HG03095 (cell line): ENCODE data around the gene HNRNPUL2.
"Not testable (repeated sequence)": the region's sequence is repeated elsewhere in the genome, so short reads cannot be mapped to it uniquely, and the experiment has no call there.

ENCODE experiments used
- ATAC-seq: cut with Tn5 transposase; IDR thresholded peaks from one replicate; pipeline ENCODE4 v1.9.1; 2021; ENCODE audit warnings: moderate library complexity; ENCODE audit not compliant: unreplicated experiment

HNRNPUL2 gene

DNA sequence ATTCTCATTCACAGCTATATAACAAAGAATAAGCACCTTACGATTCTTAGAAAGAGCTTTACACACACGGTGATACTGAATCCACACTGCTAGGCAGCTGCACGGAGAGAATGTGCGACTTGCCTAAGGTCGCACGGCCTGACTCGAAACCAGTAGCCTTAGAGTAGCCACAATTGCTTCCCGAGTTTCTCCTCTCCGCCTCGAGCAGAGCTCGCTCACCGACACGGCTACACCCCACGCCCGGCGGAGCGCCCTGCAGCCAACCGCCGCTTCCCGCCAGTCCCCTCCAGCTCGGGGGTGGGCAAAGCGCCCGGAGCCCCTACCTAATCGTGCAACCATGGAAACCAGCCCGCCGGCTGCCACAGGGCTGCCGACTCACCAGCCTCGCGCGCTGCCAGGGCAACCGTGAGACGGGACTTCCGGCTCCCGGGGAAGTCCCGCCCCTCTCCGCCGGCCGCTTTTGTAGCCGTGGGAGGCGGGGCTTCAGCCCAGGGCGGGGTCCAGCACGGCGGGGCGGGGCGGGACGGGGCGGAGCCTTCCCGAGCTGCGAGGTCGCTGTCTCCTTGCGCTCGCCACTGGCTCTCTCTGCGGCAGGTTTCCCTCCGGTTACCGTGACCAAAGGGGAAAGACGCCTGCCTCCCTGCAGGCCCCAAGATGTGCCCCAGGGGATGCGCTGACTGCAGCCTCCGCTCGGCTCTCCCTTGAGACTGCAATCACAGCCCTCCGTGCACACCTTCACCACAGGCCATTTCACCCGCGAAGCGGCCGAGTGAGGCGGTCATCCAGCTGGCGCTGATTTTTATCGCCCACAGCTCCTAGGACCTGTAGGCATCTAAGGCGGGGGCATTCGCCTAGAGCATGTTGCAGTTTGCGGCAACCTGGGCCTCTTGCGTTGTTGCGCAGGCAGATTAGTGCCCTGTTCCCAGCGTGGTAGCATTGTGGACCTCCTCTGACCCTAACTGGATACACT is 21.1 kb downstream of the HNRNPUL2 start:
- peak; percentile 49 for ATAC-seq

DNA sequence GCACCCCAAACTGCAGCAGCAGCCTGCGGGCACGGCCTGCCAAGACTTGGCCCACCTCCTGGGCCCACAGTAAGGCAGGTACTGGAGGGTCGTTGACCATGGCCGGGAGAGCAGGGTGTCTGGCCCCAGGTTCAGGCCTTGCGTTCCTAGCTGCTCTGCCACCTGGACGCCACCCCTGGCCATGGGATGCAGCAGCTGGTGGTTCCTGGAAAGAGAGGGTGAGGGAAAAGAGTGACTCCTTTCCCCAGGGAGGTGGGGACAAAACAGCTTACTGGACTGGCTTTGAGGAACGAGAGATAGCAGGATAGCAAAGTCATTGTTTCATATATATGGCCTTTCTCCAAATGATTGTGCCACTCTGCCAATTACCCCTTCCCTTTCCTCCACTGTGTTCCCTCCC is 21.8 kb downstream of the HNRNPUL2 start:
- no peak for ATAC-seq

DNA sequence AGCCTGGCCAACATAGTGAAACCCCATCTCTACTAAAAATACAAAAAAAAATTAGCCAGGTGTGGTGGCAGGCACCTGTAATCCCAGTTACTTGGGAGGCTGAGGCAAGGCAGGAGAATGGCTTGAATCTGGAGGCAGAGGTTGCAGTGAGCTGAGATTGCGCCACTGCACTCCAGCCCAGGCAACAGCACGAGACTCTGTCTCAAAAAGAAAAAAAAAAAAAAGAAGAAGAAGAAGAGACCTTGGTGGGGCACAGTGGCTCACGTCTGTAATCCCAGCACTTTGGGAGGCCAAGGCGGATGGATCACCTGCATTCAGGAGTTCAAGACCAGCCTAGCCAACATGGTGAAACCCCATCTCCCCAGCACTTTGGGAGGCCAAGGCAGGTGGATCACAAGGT is 23.3 kb downstream of the HNRNPUL2 start:
- not testable (repeated sequence) for ATAC-seq

DNA sequence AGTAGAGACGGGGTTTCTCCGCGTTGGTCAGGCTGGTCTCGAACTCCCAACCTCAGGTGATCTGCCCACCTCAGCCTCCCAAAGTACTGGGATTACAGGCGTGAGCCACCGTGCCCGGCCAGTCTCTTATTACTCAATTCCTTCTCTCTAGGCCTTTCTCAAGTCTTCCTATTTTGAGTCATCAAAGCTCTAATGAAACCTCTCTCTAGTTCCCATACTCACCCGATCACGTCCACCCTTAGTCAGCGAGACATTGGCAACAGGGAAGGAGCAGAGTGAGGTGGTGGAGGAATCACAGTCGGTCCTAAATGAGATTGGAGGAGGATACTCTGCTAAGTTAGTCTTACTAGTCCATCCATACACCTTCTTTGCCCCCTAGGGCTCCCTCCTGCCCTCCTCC is 25.0 kb downstream of the HNRNPUL2 start:
- no peak for ATAC-seq

DNA sequence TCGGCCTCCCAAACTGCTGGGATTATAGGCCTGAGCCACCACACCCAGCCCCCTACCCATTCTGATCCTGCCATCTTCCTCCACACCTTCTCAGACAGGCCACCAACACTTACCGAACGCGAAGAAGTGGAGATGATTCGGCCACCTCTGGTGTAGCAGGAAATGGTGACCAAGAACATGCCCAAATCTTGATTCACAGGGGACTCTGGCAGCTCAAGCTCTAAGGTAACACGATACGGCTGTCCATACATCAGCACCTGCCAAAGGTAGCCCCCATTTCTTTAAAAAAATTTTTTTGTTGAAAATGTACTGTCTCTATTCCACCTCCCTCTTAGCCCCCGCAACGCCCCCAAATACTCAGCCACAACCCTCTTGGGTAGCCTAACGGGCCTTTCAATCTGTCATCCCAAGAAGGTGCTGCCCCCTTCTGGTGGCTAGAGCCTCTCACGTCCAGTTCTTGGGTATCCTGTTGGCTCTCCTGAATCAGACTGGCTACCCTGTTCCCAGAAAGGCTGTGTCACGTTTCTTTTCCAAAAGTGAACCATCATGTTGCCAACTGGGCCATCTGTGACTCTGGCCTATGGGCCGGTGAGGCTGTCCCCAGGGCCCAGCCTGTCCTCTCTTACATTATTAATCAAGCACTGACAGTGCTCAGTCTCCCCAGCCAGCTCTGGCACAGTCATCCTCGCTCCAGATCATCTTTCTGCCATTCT is 32.6 kb downstream of the HNRNPUL2 start:
- no peak for ATAC-seq

DNA sequence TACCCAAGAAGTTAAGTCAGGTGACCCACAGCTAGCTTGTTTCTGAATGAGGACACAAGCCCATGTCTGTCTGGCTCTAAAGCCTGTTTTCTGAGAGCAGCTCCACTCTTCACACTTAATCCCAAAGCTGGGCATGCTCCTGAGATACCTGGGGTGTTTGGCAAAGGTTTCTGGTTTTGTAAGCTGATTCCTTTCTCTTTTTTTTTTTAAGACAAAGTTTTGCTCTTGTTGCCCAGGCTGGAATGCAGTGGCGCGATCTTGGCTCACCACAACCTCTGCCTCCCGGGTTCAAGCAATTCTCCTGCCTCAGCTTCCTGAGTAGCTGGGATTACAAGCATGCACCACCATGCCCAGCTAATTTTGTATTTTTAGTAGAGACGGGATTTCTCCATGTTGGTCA is 33.6 kb downstream of the HNRNPUL2 start:
- not testable (repeated sequence) for ATAC-seq

GRCh38 chr11:62689421-62690183 is 37.7 kb downstream of the HNRNPUL2 start, which contains the start of gene LRRN4CL:
Gene LRRN4CL (minus strand): TSS chr11:62689530. CDS start chr11:62688508, 1,022 bp downstream.
- ATAC-seq: no peak

- ATAC-seq: no peak
Observed at GRCh38 chr11:62688491-62688890, 38.8 kb downstream of the HNRNPUL2 start.

DNA sequence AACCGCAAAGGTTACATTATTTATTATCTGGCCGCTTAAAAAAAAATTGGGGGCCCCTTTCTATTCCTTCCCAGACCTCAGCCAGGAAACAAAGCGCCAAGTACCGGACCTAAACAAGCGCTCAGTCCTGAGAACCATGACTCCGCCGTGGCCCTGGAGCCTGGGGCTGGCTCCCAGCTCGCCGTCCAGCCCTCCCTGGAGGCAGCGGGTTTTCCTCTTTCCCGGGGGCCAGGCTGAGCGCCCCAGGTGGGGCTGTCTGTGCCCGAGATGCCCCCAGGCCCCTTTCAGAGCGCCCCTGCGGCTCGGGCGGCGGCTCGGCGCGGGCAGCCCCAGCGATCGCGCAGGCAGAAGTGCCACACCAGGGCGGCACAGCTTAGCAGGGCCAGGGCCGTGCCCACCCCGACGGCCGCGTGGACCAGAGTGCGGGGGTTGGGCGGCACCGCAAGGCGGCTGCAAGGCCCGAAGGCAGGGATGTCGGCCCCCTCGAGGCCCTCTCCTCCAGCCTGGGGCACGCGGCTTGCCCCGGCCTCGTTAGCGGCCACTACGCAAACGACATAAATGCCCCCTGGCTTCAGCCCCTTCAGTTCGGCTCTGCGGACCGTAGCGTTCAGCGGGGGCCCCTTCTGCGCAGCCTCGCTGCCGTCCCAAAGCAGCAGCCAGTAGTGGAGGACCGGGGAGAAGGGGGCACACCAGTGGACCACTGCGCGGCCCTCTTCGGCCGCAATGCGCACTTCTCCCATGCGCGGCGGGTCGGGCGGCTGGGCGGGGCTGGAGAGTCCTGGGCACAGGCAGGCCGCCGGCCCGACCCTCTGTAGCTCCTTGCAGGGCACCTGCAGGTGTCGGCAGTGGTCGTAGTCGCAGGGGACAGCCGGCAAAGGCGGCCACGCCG is 39.5 kb downstream of the HNRNPUL2 start:
- no peak for ATAC-seq

GRCh38 chr11:62682518-62682917 is 44.7 kb downstream of the HNRNPUL2 start:
- no peak for ATAC-seq

DNA sequence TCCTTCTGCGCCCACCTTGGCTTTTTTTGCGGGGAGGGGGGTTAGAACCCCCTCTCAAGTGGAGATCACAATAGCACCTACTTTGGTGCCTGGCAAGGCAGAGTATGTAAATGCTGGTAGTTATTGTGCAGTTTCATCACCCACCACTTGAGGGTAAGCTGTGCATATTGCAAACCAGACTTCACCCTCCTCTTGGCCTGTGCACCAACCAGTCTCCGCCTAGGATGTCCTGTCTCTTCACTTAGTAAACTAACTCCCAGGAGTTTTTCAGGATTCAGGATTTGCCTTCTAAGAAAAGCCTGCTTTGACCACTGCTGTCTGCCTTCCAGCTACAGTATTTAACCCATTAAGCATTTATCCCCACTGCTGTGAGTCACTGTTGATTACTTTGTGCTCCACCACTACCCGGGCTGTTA is 46.4 kb downstream of the HNRNPUL2 start:
- ATAC-seq: peak; percentile 47

DNA sequence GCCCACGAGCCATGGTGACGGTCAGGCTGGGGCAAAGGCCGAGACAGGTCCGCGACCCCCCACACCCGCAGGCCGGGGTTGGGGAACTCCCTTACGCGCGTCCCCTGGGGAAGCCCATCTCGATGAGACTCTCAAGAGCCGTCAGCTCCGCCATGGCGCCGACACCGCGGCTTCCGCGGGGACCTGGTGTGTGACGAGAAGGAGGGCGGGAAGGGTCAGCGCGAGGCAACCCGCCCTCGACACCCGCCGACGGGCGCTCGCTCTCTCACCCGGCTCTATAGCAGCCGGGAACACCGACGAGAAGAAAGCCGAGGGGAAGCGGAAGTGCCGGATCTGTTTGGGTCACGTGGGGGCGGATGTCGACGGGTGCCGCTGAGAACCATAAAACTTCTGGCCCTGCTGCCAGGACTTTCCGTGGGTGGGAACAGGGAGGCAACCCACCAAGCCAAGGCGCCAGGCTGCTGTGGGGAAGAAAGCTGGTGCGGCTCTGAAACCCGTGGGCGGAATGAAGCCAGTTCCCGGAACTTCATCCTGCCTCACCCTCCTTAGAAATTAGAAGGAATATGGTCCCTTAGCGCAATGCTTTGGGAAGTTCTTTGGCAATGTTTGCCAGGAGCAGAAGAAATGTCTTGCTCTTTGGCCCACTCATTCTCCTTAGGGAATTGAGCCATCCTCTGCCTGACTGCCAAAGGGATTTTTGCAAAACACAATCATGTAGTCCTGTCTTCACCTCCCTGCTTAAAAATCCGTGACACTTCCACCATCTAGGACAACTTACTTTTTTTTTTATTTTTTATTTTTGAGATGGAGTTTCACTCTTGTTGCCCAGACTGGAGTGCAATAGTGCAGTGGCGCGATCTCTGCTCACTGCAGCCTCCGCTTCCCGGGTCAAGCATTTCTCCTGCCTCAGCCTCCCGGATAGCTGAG is 48.2 kb downstream of the HNRNPUL2 start, which contains the start of gene UBXN1:
Gene UBXN1, minus strand, starts transcription at position 304 of the 927 bp plus-strand sequence. Its CDS starts 150 bp downstream, at position 154.
- ATAC-seq: peak; percentile 73

DNA sequence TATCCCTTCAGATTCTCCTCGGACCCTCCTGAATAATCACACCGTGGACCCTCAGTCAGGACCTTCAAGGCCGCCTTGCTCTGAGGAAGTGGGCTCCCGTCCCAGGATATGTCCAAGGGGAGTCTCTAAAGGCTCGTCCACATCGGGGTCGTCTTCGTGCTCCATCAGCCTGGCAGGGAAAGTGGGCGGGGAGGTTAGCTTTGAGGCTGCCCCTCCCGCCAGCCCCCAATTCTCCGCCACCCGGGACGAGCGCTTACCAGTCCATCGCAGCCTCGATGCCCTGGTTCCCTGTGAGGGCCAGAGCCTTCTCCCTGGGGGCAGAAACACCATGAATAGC is 48.9 kb downstream of the HNRNPUL2 start:
- ATAC-seq: no peak

GRCh38 chr11:62677714-62678113 is 49.5 kb downstream of the HNRNPUL2 start:
- ATAC-seq: no peak

- no peak for ATAC-seq
Observed at GRCh38 chr11:62677156-62677555, 50.1 kb downstream of the HNRNPUL2 start.

DNA sequence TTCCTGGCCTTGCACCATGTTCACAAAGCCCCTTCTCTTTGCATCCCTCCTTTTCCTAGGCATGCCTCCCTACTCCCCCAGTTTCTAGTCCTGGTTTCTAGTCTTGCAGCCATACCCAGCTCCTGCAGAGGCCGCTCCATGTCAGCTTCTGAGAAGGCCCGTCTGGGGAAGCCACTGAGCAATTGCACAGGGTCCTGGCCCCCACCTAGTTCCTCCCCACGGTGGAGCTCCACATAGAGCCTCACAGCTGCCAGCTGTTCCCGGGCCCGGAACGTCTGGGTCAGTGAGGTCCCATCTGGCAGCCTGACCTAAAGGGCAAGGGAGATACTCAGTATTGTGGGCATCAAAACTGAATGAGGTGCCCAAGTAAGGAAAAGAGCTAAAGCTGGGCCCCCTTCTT is 50.6 kb downstream of the HNRNPUL2 start:
- ATAC-seq: no peak

DNA sequence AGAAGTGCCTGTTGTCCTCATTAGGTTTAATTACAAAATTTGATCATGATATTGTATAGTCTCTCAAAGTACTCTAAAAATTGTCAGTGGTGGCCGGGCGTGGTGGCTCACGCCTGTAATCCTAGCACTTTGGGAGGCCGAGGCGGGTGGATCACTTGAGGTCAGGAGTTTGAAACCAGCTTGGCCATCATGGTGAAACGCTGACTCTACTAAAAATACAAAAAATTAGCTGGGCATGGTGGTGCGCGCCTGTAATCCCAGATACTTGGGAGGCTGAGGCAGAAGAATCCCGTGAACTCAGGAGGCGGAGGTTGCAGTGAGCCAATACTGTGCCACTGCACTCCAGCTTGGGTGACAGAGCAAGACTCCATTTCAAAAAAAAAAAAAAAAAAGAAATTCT is 51.8 kb downstream of the HNRNPUL2 start:
- ATAC-seq: not testable (repeated sequence)

DNA sequence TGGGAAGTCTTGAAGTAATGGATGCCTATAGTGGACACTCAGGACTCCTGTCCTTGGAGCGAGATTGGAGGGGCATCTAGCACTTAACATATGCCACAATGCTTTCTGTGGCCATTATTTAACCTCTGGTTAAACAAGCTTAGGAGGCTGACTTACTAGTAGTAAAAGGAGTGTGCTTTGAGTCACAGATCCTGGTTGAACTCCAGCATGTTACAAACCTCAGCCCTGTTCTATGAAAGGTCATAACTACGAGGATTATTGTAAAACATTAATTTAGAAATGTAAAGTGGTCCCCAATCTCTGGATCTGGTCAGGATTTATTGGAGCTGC is 54.1 kb downstream of the HNRNPUL2 start:
- ATAC-seq: no peak
